ENCODE data around the gene SFR1. TPM values are rescaled to one million over a fixed set of nuclear protein-coding genes. Genes with fewer than 3 reads are reported as not detected.

SFR1 gene
- total RNA-seq, result 6.1 and 8.2 TPM in 2 replicates

DNA sequence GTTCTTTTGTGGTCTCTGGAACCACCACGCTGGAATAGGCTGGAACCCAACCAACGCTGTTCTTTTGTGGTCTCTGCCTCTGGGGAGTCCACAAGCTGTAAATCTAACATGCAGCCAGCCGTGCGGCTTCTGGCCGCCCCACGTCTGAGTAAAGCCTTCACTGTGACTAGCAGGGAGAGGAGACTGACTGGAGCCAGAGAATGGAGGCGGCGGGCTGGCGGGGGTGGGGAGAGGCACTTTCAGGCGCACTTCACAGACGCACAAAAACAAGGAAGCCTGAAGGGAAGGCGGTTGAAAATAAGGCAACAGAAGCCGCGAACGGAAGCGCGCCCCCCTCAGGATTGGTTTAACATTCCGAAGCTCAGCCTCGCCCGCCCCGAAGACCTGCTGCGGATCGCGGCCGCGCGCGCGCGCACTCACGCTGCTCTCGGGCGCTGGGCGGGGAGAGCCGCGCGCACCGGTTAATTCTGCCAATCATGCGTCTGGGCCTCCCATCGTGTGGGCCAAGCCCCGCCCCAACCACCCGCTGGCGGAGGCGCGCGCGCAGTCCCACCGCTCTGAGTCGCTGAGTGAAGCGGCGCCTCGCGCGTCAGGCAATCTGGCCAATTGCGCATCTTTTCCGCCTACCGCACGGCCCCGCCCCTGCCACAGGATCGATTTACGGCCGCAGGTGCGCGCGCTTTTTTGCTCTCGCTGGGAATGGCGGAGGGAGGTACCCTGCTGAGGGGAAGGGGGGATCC lies at the start of gene SFR1:
SFR1 (plus strand) TSS at position 687 of the 740 bp plus-strand sequence; CDS start at position 700, 13 bp downstream.
- TF ChIP-seq, protein P1, sequence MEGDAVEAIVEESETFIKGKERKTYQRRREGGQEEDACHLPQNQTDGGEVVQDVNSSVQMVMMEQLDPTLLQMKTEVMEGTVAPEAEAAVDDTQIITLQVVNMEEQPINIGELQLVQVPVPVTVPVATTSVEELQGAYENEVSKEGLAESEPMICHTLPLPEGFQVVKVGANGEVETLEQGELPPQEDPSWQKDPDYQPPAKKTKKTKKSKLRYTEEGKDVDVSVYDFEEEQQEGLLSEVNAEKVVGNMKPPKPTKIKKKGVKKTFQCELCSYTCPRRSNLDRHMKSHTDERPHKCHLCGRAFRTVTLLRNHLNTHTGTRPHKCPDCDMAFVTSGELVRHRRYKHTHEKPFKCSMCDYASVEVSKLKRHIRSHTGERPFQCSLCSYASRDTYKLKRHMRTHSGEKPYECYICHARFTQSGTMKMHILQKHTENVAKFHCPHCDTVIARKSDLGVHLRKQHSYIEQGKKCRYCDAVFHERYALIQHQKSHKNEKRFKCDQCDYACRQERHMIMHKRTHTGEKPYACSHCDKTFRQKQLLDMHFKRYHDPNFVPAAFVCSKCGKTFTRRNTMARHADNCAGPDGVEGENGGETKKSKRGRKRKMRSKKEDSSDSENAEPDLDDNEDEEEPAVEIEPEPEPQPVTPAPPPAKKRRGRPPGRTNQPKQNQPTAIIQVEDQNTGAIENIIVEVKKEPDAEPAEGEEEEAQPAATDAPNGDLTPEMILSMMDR (IDR thresholded peaks at IDR 0.05; ENCODE audit: insufficient read depth, low read depth, low read length), result peak; percentile 43
- peak; percentile 99 for DNase-seq (ENCODE audit: low read depth)
- peak within 1 kb of the TSS; percentile 88 for H3K4me3 ChIP-seq (ENCODE audit: low read depth, low read length)

GRCh38 chr10:104072786-104073185 lies 49.2 kb upstream of the SFR1 start:
- TF ChIP-seq, protein P1 (IDR thresholded peaks at IDR 0.05; ENCODE audit: insufficient read depth, low read depth, low read length), result no peak
- no peak for DNase-seq (ENCODE audit: low read depth)
- no peak overlapping the region for H3K4me3 ChIP-seq (ENCODE audit: low read depth, low read length)

- H3K4me3 ChIP-seq (ENCODE audit: low read depth, low read length), result no peak overlapping the region
- no peak for DNase-seq (ENCODE audit: low read depth)
- TF ChIP-seq, protein P1 (IDR thresholded peaks at IDR 0.05; ENCODE audit: insufficient read depth, low read depth, low read length), result no peak
These were observed 47.5 kb upstream of the SFR1 start for GRCh38 chr10:104074505-104074904.

DNA sequence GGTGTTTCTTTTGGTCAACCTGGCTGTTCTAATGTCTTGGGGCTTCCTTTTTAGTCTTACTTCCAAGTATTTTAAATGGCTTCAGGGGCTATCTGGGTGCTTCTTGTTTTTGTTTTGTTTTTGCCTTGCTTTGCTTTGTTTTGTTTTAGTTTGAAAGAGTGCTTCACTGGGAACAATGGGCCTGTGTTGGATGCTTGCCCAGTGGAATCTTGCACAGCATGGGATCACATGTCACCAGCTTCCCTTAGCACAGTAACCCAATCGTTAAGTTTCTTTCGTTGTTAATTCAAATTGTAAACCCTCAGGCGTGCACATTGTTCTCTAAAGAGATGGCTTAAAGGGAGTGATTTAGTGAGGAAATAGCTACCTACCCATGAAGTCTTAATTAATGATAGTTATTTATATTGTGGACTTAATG lies 45.2 kb upstream of the SFR1 start:
- TF ChIP-seq, protein P1 (IDR thresholded peaks at IDR 0.05; ENCODE audit: insufficient read depth, low read depth, low read length), result no peak
- H3K4me3 ChIP-seq (ENCODE audit: low read depth, low read length), result no peak overlapping the region
- DNase-seq (ENCODE audit: low read depth), result peak; percentile 71

DNA sequence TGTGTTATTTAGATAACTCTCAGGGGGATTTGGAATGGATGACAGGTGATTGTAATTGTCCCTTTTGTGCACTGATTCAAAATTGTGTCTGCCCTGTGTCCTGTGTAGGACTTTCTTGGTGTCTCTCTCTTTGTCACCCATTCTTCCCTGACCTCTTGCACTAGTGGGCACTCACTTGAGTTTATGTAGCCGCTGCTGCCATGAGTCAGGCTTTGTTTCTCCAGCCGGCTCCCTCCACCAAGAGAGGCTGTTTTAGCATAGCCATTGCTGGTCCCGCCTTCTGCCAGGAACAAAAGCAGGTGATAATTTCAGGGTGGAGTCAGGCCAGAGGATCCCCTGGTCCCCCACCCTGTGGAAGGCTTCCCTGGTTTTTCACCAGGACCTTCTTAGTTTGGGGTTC lies 44.7 kb upstream of the SFR1 start:
- no peak overlapping the region for H3K4me3 ChIP-seq (ENCODE audit: low read depth, low read length)
- TF ChIP-seq, protein P1 (IDR thresholded peaks at IDR 0.05; ENCODE audit: insufficient read depth, low read depth, low read length), result no peak
- DNase-seq (ENCODE audit: low read depth), result no peak

GRCh38 chr10:104077663-104078151 lies 44.3 kb upstream of the SFR1 start:
- H3K4me3 ChIP-seq (ENCODE audit: low read depth, low read length), result no peak overlapping the region
- DNase-seq (ENCODE audit: low read depth), result no peak
- TF ChIP-seq, protein P1 (IDR thresholded peaks at IDR 0.05; ENCODE audit: insufficient read depth, low read depth, low read length), result no peak

Data from fibroblast of villous mesenchyme (primary cell).